ENCODE data around the gene ST6GALNAC1.

ST6GALNAC1 gene, protein sequence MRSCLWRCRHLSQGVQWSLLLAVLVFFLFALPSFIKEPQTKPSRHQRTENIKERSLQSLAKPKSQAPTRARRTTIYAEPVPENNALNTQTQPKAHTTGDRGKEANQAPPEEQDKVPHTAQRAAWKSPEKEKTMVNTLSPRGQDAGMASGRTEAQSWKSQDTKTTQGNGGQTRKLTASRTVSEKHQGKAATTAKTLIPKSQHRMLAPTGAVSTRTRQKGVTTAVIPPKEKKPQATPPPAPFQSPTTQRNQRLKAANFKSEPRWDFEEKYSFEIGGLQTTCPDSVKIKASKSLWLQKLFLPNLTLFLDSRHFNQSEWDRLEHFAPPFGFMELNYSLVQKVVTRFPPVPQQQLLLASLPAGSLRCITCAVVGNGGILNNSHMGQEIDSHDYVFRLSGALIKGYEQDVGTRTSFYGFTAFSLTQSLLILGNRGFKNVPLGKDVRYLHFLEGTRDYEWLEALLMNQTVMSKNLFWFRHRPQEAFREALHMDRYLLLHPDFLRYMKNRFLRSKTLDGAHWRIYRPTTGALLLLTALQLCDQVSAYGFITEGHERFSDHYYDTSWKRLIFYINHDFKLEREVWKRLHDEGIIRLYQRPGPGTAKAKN

DNA sequence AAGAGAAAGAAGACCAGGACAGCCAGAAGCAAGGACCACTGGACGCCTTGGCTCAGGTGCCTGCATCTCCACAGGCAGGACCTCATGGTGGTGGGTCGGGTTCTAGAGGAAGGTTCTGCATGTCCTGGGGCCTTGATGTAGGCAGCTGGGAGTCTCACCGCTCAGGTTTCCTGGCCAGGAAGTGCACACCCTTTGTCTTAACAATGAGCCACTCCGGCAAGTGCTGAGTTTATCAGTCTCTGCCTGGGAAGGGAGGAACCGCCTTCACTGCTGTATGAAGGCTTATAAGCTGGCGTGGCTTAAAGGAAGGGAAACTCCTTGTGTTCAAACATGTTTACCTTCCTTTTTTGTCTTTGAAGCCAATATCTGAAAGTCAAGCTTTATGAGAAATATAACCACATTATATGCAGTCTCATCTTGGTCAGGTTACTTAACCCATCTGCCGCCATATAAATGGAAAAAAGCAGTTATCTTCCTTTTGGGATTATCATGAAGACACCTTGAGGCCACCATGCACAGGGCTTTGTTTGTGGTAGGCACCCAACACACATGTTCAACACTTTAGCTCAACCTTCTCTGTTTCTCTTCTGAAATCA lies at the start of gene ST6GALNAC1:
Gene ST6GALNAC1 (minus strand): TSS at position 205 of the 596 bp plus-strand sequence. CDS start 119 bp downstream, at position 86.
- TF ChIP-seq, protein P1, sequence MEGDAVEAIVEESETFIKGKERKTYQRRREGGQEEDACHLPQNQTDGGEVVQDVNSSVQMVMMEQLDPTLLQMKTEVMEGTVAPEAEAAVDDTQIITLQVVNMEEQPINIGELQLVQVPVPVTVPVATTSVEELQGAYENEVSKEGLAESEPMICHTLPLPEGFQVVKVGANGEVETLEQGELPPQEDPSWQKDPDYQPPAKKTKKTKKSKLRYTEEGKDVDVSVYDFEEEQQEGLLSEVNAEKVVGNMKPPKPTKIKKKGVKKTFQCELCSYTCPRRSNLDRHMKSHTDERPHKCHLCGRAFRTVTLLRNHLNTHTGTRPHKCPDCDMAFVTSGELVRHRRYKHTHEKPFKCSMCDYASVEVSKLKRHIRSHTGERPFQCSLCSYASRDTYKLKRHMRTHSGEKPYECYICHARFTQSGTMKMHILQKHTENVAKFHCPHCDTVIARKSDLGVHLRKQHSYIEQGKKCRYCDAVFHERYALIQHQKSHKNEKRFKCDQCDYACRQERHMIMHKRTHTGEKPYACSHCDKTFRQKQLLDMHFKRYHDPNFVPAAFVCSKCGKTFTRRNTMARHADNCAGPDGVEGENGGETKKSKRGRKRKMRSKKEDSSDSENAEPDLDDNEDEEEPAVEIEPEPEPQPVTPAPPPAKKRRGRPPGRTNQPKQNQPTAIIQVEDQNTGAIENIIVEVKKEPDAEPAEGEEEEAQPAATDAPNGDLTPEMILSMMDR (IDR thresholded peaks at IDR 0.05), result no peak
- TF ChIP-seq ZFX (IDR thresholded peaks at IDR 0.05; ENCODE audit: borderline replicate concordance), result no peak
- H3K27ac ChIP-seq, result no peak within 1 kb of the TSS

DNA sequence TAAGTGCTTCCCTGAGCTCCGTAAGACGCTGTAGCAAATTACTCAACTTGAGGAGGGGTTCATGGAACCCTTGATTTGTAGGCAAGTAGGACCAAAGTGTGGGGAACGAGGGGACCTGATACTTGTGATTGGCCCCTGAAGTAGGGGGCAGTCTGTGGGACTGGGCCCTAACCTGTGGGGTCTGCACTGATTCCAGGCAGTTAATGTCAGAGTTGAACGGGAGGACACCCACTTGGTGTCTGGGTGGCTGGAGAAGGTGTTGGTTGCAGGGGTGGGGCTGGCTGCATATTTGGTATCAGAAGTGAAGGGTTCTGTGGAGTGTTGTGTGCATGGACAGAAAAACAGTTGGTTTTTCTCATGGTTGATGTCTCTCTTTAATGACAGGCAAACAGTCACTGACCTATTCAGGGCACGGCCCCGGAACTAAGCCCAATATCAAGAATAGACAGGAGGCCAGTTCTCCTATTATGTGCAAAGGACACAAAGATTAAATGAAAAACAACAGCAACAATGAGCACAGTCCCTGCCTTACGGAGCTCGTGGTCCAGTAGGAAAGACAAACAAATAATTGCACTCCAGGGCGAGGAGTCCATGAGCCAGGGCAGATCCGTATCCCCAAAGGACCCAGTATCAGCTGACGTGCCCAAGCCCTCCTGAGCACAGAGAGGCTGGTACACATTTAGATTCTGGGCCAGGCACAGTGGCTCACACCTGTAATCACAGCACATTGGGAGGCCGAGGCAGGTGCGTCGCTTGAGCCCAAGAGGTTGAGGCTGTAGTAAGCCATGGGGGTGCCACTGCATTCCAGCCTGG lies 48.0 kb upstream of the ST6GALNAC1 start:
- TF ChIP-seq, protein P1 (IDR thresholded peaks at IDR 0.05), result no peak
- no peak for TF ChIP-seq ZFX (IDR thresholded peaks at IDR 0.05; ENCODE audit: borderline replicate concordance)
- no peak overlapping the region for H3K27ac ChIP-seq

DNA sequence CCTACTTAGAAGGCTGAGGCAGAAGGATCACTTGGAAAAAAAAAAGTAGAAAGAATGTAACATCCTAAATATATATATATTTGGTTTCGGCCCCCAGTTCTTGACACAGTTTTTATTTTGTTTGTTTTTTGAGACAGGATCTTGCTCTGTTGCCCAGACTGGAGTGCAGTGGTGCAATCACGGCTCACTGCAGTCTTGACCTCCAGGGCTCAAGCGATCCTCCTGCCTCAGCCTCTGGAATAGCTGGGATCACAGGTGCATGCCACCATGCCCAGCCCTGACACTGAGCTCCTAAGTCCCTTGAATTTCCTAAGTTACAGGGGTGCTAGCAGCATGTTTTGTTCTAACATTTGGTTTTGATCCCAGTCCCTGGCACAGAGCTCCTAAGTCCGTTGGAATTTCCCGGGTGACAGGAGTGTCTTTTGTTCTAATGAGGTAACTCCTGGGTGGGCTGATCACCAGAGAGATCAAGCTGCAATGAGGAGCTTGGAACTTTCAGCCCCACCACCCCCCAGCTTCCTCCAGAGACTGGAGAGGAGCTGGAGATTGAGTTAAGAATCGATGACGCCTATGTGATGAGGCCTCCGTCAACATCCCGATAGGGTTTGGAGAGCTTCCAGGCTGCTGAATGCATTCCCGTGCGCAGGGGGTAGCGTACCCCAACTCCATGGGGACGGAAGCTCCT lies 47.2 kb upstream of the ST6GALNAC1 start:
- TF ChIP-seq ZFX (IDR thresholded peaks at IDR 0.05; ENCODE audit: borderline replicate concordance), result no peak
- TF ChIP-seq, protein P1 (IDR thresholded peaks at IDR 0.05), result no peak
- H3K27ac ChIP-seq, result no peak overlapping the region

DNA sequence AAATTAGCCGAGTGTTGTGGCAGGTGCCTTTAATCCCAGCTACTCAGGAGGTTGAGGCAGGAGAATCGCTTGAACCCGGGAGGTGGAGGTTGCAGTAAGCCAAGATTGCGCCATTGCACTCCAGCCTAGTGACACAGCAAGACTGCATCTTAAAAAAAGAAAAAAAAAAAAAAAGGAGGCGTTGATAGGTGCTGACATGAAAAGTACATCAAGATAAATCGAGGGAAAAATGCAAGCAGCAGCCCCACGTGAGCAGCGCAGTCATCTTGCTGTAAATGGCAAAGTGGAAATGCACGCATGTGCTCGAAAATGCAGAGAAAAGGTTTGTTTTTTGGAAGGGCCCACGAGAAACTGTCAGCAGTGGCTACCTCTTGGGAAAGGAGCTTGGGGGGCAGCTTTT lies 46.3 kb upstream of the ST6GALNAC1 start:
- TF ChIP-seq, protein P1 (IDR thresholded peaks at IDR 0.05), result no peak
- no peak for TF ChIP-seq ZFX (IDR thresholded peaks at IDR 0.05; ENCODE audit: borderline replicate concordance)
- H3K27ac ChIP-seq, result no peak overlapping the region

DNA sequence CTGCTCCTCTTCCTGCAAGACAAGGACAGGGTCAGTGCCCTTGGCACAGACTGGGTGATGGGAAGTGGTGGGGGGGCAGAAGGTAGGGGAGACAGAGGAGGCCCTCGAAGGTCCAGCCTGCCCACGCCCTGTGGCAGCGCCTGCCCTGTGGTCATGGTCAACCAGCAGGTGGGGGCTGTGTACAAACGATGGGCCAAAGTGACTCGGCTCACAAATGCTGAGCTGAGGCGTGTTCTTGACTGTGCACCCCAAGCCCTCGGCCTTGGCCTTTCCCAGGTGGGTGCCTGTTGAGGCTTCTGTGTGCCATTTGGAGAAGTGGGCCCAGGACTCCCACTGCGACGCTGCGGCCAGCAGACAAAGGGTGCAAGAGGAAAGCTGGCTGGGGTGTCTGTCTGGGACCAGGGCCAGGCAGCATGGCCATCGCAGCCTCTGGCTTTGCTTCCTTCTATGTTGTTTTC lies 44.6 kb upstream of the ST6GALNAC1 start:
- TF ChIP-seq ZFX (IDR thresholded peaks at IDR 0.05; ENCODE audit: borderline replicate concordance), result no peak
- TF ChIP-seq, protein P1 (IDR thresholded peaks at IDR 0.05), result no peak
- no peak overlapping the region for H3K27ac ChIP-seq

DNA sequence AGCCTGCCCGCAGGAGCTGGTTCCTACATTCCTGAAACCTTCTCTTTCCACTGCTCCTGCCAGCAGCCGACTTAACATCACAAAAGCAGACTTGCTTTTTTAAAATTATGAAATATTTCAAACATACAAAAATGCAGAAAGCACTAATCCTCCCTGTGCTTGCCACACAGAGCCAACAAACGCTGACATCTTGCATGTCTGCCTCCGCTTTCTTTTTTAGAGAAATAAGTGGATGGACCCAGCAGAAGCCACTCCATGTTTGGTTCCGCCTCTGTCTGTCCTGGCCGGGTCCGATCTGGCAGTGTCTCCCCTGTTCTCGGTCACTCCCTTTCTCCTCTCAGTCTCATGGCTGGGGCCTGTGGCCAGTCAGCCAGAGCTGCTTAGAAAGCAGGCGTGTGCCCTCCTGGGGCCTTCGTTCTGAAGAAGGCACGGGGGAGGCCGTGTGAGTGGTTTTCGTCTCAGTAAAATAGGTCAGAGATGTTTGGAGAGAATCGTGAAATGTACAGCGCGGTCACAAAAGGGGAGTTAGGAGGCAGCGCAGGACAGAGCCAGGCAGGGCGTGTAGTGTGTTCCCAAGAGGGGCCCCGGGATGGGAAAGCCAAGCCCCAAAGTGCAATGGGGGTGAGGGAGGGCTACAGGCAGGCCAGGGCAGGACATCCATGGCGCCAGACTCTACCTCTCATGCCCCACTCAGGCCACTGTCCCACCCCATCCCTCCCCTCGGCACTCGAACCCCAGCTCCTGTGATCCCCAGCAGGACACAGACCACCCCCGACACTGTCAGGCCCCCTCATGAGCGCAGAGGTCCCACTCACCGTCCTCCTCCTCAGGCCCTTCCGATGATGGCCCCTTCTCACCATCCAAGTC lies 44.0 kb upstream of the ST6GALNAC1 start:
- no peak overlapping the region for H3K27ac ChIP-seq

More for the DNA sequence above, 44.0 kb upstream of the ST6GALNAC1 start:
- TF ChIP-seq, protein P1 (IDR thresholded peaks at IDR 0.05), result no peak
- no peak for TF ChIP-seq ZFX (IDR thresholded peaks at IDR 0.05; ENCODE audit: borderline replicate concordance)
